HEK293 (cell line): ENCODE measurements around the gene PRCD.

Source experiments
- CTCF ChIA-PET: fragments of 350-600 bp; formaldehyde crosslinking; extraction: SDS; loops from one replicate; lab custom pipeline; 2021; ENCODE audit warnings: antibody characterized with exemption; lab: Yijun Ruan, JAX
- POLR2A ChIA-PET: fragments of 300-600 bp; formaldehyde crosslinking; extraction: SDS; loops from one replicate; lab custom pipeline; 2020; ENCODE audit warnings: antibody characterized with exemption, inconsistent platforms; lab: Yijun Ruan, JAX
- H3K27ac ChIP-seq: fragments of 200-500 bp; sonication (Bioruptor generic); 2 replicates; pipeline ENCODE4 v1.5.1; 2014; ENCODE audit warnings: low read depth, low read length, control low read depth, inconsistent platforms; ENCODE audit errors: extremely low read depth
- H3K36me3 ChIP-seq, 2 experiments: fragments of 200-500 bp in 1 of 2; sonication (Bioruptor generic) in 1 of 2; 1 replicate in 1 of 2; 2 replicates in 1 of 2; pipeline ENCODE4 v1.5.1; 2014 to 2017; ENCODE audit warnings: inconsistent platforms in 2 of 2, low read length in 2 of 2; ENCODE audit not compliant: control insufficient read depth in 2 of 2, insufficient read depth in 1 of 2
- H3K4me1 ChIP-seq: fragments of 200-500 bp; sonication (Bioruptor generic); 2 replicates; pipeline ENCODE4 v1.5.1; 2014; ENCODE audit warnings: mild to moderate bottlenecking, low read length, inconsistent platforms; ENCODE audit not compliant: control insufficient read depth, insufficient read depth
- H3K4me3 ChIP-seq: 2 replicates; pipeline ENCODE4 v1.5.1; 2011; ENCODE audit warnings: low read depth, mild to moderate bottlenecking, control low read depth, low read length, moderate library complexity
- H3K9me3 ChIP-seq: fragments of 200-500 bp; sonication (Bioruptor generic); 2 replicates; pipeline ENCODE4 v1.5.1; 2014; ENCODE audit warnings: low read depth, low read length, inconsistent platforms; ENCODE audit not compliant: control insufficient read depth, insufficient read depth
- CTCF ChIP-seq: fragments of 450-650 bp; formaldehyde crosslinking; IDR thresholded peaks from 2 replicates; pipeline ENCODE4 v1.5.1; 2016; ENCODE audit warnings: missing biosample characterization, missing genetic modification characterization
- MYNN ChIP-seq: fragments of 450-650 bp; formaldehyde crosslinking; IDR thresholded peaks from 2 replicates; pipeline ENCODE4 v1.5.1; 2016; ENCODE audit warnings: missing biosample characterization, missing genetic modification characterization, borderline replicate concordance
- MZF1 ChIP-seq: fragments of 450-650 bp; formaldehyde crosslinking; IDR thresholded peaks from 2 replicates; pipeline ENCODE4 v1.5.1; 2017; ENCODE audit warnings: missing biosample characterization, missing genetic modification characterization, borderline replicate concordance
- OSR2 ChIP-seq: fragments of 450-650 bp; formaldehyde crosslinking; IDR thresholded peaks from 2 replicates; pipeline ENCODE4 v1.5.1; 2016; ENCODE audit warnings: missing biosample characterization, missing genetic modification characterization
- RBAK ChIP-seq: fragments of 450-650 bp; formaldehyde crosslinking; IDR thresholded peaks from 2 replicates; pipeline ENCODE4 v1.5.1; 2016; ENCODE audit warnings: missing biosample characterization, missing genetic modification characterization
- SCRT2 ChIP-seq: fragments of 450-650 bp; formaldehyde crosslinking; IDR thresholded peaks from 2 replicates; pipeline ENCODE4 v1.5.1; 2016; ENCODE audit warnings: missing biosample characterization, missing genetic modification characterization
- ZEB2 ChIP-seq: fragments of 450-650 bp; formaldehyde crosslinking; IDR thresholded peaks from 2 replicates; pipeline ENCODE4 v1.5.1; 2016; ENCODE audit warnings: missing biosample characterization, missing genetic modification characterization
- ZFP37 ChIP-seq: fragments of 450-650 bp; formaldehyde crosslinking; IDR thresholded peaks from 2 replicates; pipeline ENCODE4 v1.5.1; 2016; ENCODE audit warnings: missing biosample characterization, missing genetic modification characterization
- ZNF114 ChIP-seq: fragments of 450-650 bp; formaldehyde crosslinking; IDR thresholded peaks from 2 replicates; pipeline ENCODE4 v1.5.0; 2017; ENCODE audit warnings: missing biosample characterization, missing genetic modification characterization
- ZNF148 ChIP-seq: fragments of 450-650 bp; formaldehyde crosslinking; IDR thresholded peaks from 2 replicates; pipeline ENCODE4 v1.5.0; 2017; ENCODE audit warnings: missing biosample characterization, missing genetic modification characterization, borderline replicate concordance
- ZNF174 ChIP-seq: fragments of 450-650 bp; formaldehyde crosslinking; IDR thresholded peaks from 2 replicates; pipeline ENCODE4 v1.5.0; 2017; ENCODE audit warnings: missing biosample characterization, mild to moderate bottlenecking, missing genetic modification characterization
- ZNF2 ChIP-seq: fragments of 450-650 bp; formaldehyde crosslinking; IDR thresholded peaks from 2 replicates; pipeline ENCODE4 v1.5.1; 2016; ENCODE audit warnings: missing biosample characterization, missing genetic modification characterization
- ZNF223 ChIP-seq: fragments of 450-650 bp; formaldehyde crosslinking; IDR thresholded peaks from 2 replicates; pipeline ENCODE4 v1.5.1; 2016; ENCODE audit warnings: missing biosample characterization, missing genetic modification characterization
- ZNF266 ChIP-seq: fragments of 450-650 bp; formaldehyde crosslinking; IDR thresholded peaks from 2 replicates; pipeline ENCODE4 v1.5.1; 2016; ENCODE audit warnings: missing biosample characterization, missing genetic modification characterization, low read depth
- ZNF311 ChIP-seq: fragments of 450-650 bp; formaldehyde crosslinking; IDR thresholded peaks from 2 replicates; pipeline ENCODE4 v1.5.1; 2017; ENCODE audit warnings: missing biosample characterization, missing genetic modification characterization, borderline replicate concordance
- ZNF350 ChIP-seq: fragments of 450-650 bp; formaldehyde crosslinking; IDR thresholded peaks from 2 replicates; pipeline ENCODE4 v1.5.0; 2017; ENCODE audit warnings: missing biosample characterization, mild to moderate bottlenecking, missing genetic modification characterization
- ZNF426 ChIP-seq: fragments of 450-650 bp; formaldehyde crosslinking; IDR thresholded peaks from 2 replicates; pipeline ENCODE4 v1.5.1; 2017; ENCODE audit warnings: missing biosample characterization, missing genetic modification characterization, mild to moderate bottlenecking, inconsistent platforms, moderate library complexity
- ZNF560 ChIP-seq: fragments of 450-650 bp; formaldehyde crosslinking; IDR thresholded peaks from 2 replicates; pipeline ENCODE4 v1.5.1; 2017; ENCODE audit warnings: missing biosample characterization, missing genetic modification characterization, borderline replicate concordance
- ZNF561 ChIP-seq: fragments of 450-650 bp; IDR thresholded peaks from 2 replicates; pipeline ENCODE4 v1.5.1; 2018; ENCODE audit warnings: missing biosample characterization, missing genetic modification characterization, borderline replicate concordance
- ZNF571 ChIP-seq: fragments of 450-650 bp; formaldehyde crosslinking; IDR thresholded peaks from 2 replicates; pipeline ENCODE4 v1.5.0; 2017; ENCODE audit warnings: missing biosample characterization, missing genetic modification characterization
- ZNF624 ChIP-seq: fragments of 450-650 bp; formaldehyde crosslinking; IDR thresholded peaks from 2 replicates; pipeline ENCODE4 v1.5.1; 2017; ENCODE audit warnings: missing biosample characterization, missing genetic modification characterization
- ZNF629 ChIP-seq: fragments of 450-650 bp; formaldehyde crosslinking; IDR thresholded peaks from 2 replicates; pipeline ENCODE4 v1.5.1; 2017; ENCODE audit warnings: missing biosample characterization, missing genetic modification characterization
- ZNF645 ChIP-seq: fragments of 450-650 bp; formaldehyde crosslinking; IDR thresholded peaks from 2 replicates; pipeline ENCODE4; 2016; ENCODE audit warnings: missing biosample characterization, missing genetic modification characterization
- ZNF670 ChIP-seq: fragments of 450-650 bp; formaldehyde crosslinking; IDR thresholded peaks from 2 replicates; pipeline ENCODE4 v1.5.1; 2016; ENCODE audit warnings: missing biosample characterization, missing genetic modification characterization, low read depth
- ZNF777 ChIP-seq: fragments of 450-650 bp; formaldehyde crosslinking; IDR thresholded peaks from 2 replicates; pipeline ENCODE4 v1.5.1; 2017; ENCODE audit warnings: missing biosample characterization, missing genetic modification characterization, borderline replicate concordance
- ZNF837 ChIP-seq: fragments of 450-650 bp; formaldehyde crosslinking; IDR thresholded peaks from 2 replicates; pipeline ENCODE4 v1.5.1; 2016; ENCODE audit warnings: missing biosample characterization, missing genetic modification characterization
- ZSCAN18 ChIP-seq: fragments of 450-650 bp; formaldehyde crosslinking; IDR thresholded peaks from 2 replicates; pipeline ENCODE4 v1.5.1; 2016; ENCODE audit warnings: missing biosample characterization, missing genetic modification characterization
- ZSCAN4 ChIP-seq: fragments of 450-650 bp; formaldehyde crosslinking; IDR thresholded peaks from 2 replicates; pipeline ENCODE4 v1.5.1; 2017; ENCODE audit warnings: missing biosample characterization, missing genetic modification characterization
- ZXDB ChIP-seq: fragments of 450-650 bp; formaldehyde crosslinking; IDR thresholded peaks from 2 replicates; pipeline ENCODE4 v1.5.1; 2016; ENCODE audit warnings: missing biosample characterization, missing genetic modification characterization

The PRCD gene

GRCh38 chr17:76547183-76547641 is 7.4 kb downstream of the PRCD start (continued):
- TF ChIP-seq ZNF2 (tag by site-specific recombination): peak; percentile 48; the same call in 1 of the 2 replicates
- TF ChIP-seq, all 188 proteins: peak for 24

- Histone ChIP-seq H3K4me3 (no peak overlapping the region), H3K27ac (no peak overlapping the region), H3K9me3 (no peaks in the 10 kb centered on the region), H3K36me3 (peaks cover 0 to 9% of the 10 kb centered on the region in 2 experiments; a peak in 2 of 3 replicates), H3K4me1 (peaks cover 21% of the 10 kb centered on the region)
- POLR2A ChIA-PET: no interaction called here
- CTCF ChIA-PET: interaction anchor here (0.7 to 5.4 kb wide), 19 partner anchors 9 to 180 kb away, joined by 3 to 87 read pairs (median 13); no protein-coding TSS in a partner anchor
- TF ChIP-seq ZNF645 (peak; percentile 31; the same call in 1 of the 2 replicates), ZNF561 (tag by site-specific recombination) (no peak), ZEB2 (tag by site-specific recombination) (no peak), ZXDB (tag by site-specific recombination) (no peak), ZNF571 (0 out of 2 replicates have a peak, but pooled peaks have one; percentile 12), ZNF837 (tag by site-specific recombination) (no peak), ZNF266 (peak; percentile 10; the same call in 1 of the 2 replicates), ZNF629 (tag by site-specific recombination) (no peak), ZSCAN4 (tag by site-specific recombination) (peak; percentile 98), ZFP37 (tag by site-specific recombination) (no peak), ZNF777 (no peak), ZNF223 (tag by site-specific recombination) (no peak), ZNF670 (tag by site-specific recombination) (peak; percentile 91; the same call in 1 of the 2 replicates), ZNF174 (tag by site-specific recombination) (no peak), ZNF148 (tag by site-specific recombination) (peak; percentile 48; the same call in 1 of the 2 replicates), MYNN (tag by site-specific recombination) (0 out of 2 replicates have a peak, but pooled peaks have one; percentile 16), SCRT2 (tag by site-specific recombination) (no peak), RBAK (tag by site-specific recombination) (no peak), ZNF624 (tag by site-specific recombination) (peak; percentile 57; the same call in 1 of the 2 replicates), ZNF560 (tag by site-specific recombination) (no peak), CTCF (tag by site-specific recombination) (peak; percentile 8; the same call in 1 of the 2 replicates), MZF1 (no peak), ZNF350 (tag by site-specific recombination) (no peak), OSR2 (tag by site-specific recombination) (no peak), ZNF114 (0 out of 2 replicates have a peak, but pooled peaks have one; percentile 24), ZNF311 (tag by site-specific recombination) (peak; percentile 76; the same call in 1 of the 2 replicates), ZSCAN18 (tag by site-specific recombination) (no peak), ZNF426 (tag by site-specific recombination) (no peak)
Measured at GRCh38 chr17:76547642-76548202, 7.9 kb downstream of the PRCD start.
